DOHH2 (cell line): ENCODE data around the gene FBLN2.

Source experiments
- CTCF ChIP-seq: fragments of 200-600 bp; sonication (generic); IDR thresholded peaks from one replicate; pipeline ENCODE4 v1.5.1; 2014; ENCODE audit warnings: antibody characterized with exemption, mild to moderate bottlenecking, low read depth, low read length; ENCODE audit not compliant: poor library complexity, severe bottlenecking
- EZH2phosphoT487 ChIP-seq: fragments of 200-600 bp; sonication (generic); IDR thresholded peaks from 2 replicates; pipeline ENCODE4 v1.6.1; 2017; ENCODE audit warnings: borderline replicate concordance, mild to moderate bottlenecking, antibody characterized with exemption, low read length, moderate library complexity, mixed read lengths

- no peak for TF ChIP-seq CTCF
- no peak for TF ChIP-seq EZH2phosphoT487
Observed at GRCh38 chr3:13507570-13508339, 41.2 kb upstream of the FBLN2 start.
